PC-9 (cell line): ENCODE data around the gene HBS1L.

Experiments
- EZH2 ChIP-seq: fragments of 200-600 bp; sonication (generic); IDR thresholded peaks from 2 replicates; pipeline ENCODE4 v1.8.0; 2017; ENCODE audit warnings: antibody characterized with exemption, low read depth
- TF ChIP-seq, protein P1 (sequence below): fragments of 200-600 bp; sonication (generic); conservative IDR thresholded peaks from 2 replicates; pipeline ENCODE4 v1.6.1; 2017; ENCODE audit warnings: mixed run types, antibody characterized with exemption, mild to moderate bottlenecking, moderate library complexity

DNA sequence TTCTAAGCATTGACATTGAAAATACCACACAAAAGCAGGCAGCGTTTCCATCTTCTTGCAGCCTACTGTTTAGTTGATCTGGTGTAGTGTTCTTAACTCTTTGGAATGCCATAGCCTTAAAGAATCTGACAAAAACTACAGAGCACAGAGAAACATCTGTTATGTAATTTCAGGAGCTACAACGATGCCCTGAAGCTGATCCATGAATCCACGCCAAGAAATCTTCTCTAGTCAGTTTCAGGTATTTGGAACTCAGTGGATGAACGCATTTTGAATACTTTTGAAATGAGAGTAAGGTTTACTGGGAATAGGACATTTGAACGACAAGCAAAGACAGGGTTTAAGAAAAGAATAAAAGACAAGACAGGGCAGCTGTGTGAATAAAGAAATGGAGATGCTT lies 122.5 kb downstream of the HBS1L start:
- TF ChIP-seq, protein P1, sequence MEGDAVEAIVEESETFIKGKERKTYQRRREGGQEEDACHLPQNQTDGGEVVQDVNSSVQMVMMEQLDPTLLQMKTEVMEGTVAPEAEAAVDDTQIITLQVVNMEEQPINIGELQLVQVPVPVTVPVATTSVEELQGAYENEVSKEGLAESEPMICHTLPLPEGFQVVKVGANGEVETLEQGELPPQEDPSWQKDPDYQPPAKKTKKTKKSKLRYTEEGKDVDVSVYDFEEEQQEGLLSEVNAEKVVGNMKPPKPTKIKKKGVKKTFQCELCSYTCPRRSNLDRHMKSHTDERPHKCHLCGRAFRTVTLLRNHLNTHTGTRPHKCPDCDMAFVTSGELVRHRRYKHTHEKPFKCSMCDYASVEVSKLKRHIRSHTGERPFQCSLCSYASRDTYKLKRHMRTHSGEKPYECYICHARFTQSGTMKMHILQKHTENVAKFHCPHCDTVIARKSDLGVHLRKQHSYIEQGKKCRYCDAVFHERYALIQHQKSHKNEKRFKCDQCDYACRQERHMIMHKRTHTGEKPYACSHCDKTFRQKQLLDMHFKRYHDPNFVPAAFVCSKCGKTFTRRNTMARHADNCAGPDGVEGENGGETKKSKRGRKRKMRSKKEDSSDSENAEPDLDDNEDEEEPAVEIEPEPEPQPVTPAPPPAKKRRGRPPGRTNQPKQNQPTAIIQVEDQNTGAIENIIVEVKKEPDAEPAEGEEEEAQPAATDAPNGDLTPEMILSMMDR: no peak
- no peak for TF ChIP-seq EZH2
